GM12891 (cell line): ENCODE results near the gene EIF2B4.
A peak's percentile ranks its signal among the peaks of the same experiment; 100 is the strongest.

ENCODE experiments used
- DNase-seq: peaks from one replicate; pipeline ENCODE4 v3.0.0; 2011; ENCODE audit warnings: low spot score; ENCODE audit not compliant: insufficient read length
- FAIRE-seq: peaks from 2 replicates; lab custom pipeline; 2011; peaks lifted over from hg19 to GRCh38; lab: Jason Lieb, UNC
- PAX5 ChIP-seq: IDR thresholded peaks from 2 replicates; pipeline ENCODE4 v1.6.1; 2011; ENCODE audit warnings: low read length, moderate library complexity, mild to moderate bottlenecking; ENCODE audit not compliant: insufficient read depth, severe bottlenecking
- POLR2A ChIP-seq: IDR thresholded peaks from 2 replicates; pipeline ENCODE4 v1.6.1; 2011; ENCODE audit warnings: low read depth, low read length, control low read depth
- POLR2AphosphoS5 ChIP-seq: IDR thresholded peaks from 2 replicates; pipeline ENCODE4 v1.6.1; 2011; ENCODE audit warnings: low read depth, low read length, control low read depth
- POU2F2 ChIP-seq: IDR thresholded peaks from 2 replicates; pipeline ENCODE4 v1.6.1; 2011; ENCODE audit warnings: low read depth, mild to moderate bottlenecking, control low read depth, low read length, moderate library complexity
- SPI1 ChIP-seq: IDR thresholded peaks from 2 replicates; pipeline ENCODE4 v1.6.1; 2011; ENCODE audit warnings: low read depth, low read length, control low read depth
- TAF1 ChIP-seq: IDR thresholded peaks from 2 replicates; pipeline ENCODE4 v1.6.1; 2011; ENCODE audit warnings: low read depth, low read length, control low read depth

Gene EIF2B4

DNA sequence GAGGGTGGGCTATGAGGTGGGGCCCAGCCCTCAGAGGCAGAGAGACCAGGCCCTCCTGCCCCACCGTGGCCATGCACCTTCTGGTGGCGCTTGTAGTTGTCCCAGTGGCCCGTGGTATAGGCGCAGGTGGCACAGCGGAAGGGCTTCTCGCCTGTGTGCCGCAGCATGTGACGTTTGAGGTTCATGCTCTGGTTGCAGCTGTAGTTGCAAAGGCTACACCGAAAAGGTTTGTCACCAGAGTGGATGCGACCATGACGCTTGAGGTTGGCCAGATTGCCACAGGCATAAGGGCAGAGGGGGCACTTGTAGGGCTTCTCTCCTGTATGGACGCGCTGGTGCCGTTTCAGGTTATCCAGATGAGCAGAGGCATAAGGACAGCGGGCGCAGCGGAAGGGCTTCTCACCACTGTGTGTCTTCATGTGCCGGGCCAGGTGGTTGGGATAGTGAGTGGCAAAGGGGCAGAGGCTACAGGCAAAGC lies 7.5 kb upstream of the EIF2B4 start:
- DNase-seq (no peak), FAIRE-seq (no peak)
- TF ChIP-seq SPI1 (no peak), POLR2AphosphoS5 (peak; percentile 61; the same call in 1 of the 2 replicates), POLR2A (0 out of 2 replicates have a peak, but pooled peaks have one; percentile 5), PAX5 (no peak)

DNA sequence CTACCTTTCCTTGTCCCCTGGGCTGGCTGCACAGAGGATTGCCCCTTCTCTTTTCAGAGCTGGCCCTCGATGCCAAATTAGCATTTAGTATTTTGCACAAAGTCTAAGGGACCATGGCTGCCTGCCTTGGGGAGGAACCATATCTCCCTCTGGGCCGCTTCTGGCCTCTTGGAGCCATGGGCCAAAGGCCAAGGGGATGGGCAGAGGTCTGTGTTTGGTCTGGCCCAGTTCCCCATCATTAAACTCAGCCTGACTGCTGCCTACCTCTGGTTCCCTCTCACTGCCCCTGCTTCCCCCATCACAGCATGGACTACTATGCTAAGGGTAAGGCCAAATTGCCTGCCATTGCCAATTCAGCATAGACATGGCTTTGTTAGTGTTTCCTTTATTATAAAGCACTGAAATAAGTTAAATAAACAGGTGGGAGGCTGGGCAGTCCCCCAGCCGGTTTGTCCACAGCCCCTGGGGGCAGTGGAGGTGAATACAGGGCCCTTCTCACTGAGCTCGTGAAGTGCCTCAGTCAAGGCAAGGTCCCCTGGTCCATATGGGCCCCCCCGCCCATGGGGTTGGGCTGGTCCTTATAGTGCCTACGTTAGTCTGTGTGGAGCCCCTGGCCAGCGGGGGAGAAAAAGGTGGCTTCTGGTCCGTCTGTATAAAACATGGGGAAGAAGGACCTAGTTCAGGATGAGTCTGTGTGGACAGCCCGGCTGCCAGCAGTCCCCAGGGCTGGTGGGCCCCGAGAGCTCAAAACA lies 6.9 kb upstream of the EIF2B4 start:
- FAIRE-seq (no peak), DNase-seq (no peak)
- TF ChIP-seq PAX5 = no peak
- no peak for TF ChIP-seq POLR2A
- TF ChIP-seq POU2F2 = no peak
- no peak for TF ChIP-seq SPI1
- no peak for TF ChIP-seq POLR2AphosphoS5
- no peak for TF ChIP-seq TAF1

DNA sequence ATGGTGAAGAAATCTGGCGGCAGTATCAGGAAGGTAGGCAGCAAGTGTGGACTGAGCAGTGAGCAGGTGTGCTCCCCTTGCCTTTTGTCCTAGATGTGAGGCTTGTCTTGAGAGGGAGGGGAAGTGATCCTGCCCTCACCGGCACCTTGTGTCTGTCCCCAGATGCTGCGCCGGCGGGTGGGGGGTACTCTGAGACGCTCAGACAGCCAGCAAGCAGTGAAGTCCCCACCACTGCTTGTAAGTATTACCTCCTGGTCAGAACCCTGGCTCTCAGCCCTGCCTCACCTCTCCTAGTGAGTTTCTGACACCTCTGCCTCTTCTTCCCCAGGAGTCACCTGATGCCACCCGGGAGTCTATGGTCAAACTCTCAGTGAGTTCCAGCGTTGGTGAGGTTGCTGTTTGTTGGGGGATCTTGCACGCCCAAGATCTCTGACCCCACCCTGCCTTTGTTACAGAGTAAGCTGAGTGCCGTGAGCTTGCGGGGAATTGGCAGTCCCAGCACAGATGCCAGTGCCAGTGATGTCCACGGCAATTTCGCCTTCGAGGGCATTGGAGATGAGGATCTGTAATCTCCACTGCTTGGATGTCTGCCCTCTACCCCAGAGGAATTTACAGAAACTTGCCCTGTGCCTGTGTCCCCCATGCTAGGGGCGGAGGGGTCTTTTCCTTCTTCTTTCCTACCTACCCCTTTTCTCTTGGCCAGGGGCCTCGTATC lies 6.2 kb upstream of the EIF2B4 start:
- FAIRE-seq = no peak
- no peak for DNase-seq
- TF ChIP-seq SPI1 = no peak
- no peak for TF ChIP-seq POLR2AphosphoS5
- TF ChIP-seq POLR2A = peak; percentile 16
- TF ChIP-seq POU2F2 = no peak
- no peak for TF ChIP-seq PAX5

DNA sequence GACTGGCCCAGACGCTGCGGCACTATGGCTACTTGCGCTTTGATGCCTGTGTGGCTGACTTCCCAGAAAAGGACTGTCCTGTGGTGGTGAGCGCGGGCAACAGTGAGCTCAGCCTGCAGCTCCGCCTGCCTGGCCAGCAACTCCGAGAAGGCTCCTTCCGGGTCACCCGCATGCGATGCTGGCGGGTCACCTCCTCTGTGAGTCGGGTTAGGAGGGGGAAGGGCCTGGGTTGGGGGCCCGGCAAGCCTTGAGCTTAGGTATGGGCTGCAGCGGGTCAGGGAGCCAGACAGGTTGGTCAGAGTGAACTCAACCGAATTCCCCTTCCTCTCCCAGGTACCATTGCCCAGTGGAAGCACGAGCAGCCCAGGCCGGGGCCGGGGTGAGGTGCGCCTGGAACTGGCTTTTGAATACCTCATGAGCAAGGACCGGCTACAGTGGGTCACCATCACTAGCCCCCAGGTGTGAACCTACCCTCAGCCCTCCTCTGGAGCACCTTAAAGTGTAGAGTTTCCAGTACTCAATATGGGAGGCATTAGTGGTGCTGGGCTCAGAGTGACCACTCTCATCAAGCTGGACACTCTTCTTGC lies 5.5 kb upstream of the EIF2B4 start:
- no peak for TF ChIP-seq PAX5
- no peak for TF ChIP-seq POU2F2
- no peak; the same call in none of the 2 replicates for TF ChIP-seq POLR2A
- TF ChIP-seq SPI1 = no peak
- FAIRE-seq (no peak), DNase-seq (no peak)

DNA sequence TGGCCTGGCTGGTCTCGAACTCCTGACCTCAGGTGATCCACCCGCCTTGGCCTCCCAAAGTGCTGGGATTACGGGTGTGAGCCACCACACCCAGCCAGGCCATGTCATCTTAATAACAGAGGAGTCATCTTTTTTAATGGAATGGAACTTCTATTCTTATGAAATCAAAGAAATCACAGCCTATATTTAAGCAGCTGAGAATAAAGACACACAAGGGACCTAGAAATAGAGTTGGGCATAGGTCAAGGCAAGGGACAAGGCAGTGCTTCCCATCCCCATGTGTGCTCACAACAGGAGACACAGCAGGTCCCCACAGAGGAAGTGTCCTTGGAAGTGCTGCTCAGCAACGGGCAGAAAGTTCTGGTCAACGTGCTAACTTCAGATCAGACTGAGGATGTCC lies 3.4 kb upstream of the EIF2B4 start:
- DNase-seq (no peak), FAIRE-seq (no peak)
- TF ChIP-seq SPI1 (no peak), POLR2AphosphoS5 (peak; percentile 52; the same call in 1 of the 2 replicates), POU2F2 (no peak), TAF1 (no peak)

DNA sequence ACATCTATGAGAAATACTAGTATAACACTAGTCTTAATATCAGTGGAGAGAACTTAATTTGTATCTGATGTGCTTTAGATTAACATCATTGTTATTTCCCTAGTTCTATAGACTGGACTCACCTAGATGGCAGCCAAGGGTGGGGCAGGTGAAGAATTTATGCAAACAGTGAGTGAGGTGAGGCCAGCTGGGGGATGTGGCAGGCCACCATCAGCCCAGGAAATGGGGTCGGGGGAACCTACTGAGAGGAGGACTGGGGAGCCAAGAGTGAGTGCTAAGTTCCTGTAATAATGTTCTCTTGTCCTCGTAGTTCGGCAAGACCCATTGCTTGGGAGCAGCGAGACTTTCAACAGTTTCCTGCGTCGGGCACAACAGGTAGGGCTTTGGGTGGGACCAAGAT lies 2.8 kb upstream of the EIF2B4 start:
- TF ChIP-seq POLR2A = no peak
- no peak for TF ChIP-seq PAX5
- no peak for TF ChIP-seq SPI1
- TF ChIP-seq TAF1 = no peak
- no peak for TF ChIP-seq POLR2AphosphoS5
- TF ChIP-seq POU2F2 = no peak
- no peak for DNase-seq
- no peak for FAIRE-seq

DNA sequence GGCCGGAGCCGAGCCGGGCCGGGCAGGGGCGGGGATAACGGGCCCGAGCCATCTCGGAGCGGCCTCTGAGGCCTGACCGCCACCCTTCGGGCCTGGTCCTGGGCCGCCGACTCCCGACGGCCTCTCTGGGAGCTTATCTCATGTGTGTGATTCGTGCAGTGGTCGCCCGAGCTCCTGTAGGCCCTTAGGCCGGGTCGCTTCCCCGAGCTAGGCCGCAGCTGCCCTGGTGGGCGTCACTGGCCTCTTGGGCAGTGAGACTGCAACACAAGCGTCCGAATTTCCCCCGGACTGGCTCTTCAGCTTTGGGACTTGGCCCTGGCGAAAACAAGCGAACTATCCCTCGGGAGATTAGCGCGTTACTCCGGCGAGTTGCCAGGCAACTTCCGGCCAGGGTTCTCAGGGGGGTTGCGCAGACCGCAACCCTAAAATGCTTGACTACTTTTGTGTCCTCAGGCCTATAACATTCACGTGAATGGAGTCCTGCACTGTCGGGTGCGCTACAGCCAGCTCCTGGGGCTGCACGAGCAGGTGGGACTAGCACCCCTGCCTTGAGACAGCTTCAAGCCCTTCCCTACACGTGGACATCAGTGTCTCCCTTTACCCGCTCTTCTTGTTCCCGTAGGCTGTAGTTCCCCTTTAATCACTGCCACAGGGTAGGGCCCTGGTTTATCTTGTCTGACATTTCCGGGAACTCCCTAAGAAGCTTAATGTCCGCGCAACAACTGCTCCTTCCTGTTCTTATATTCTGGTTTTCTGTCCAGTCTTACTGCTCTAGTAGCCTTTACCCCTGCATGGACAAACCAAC lies 880 bp upstream of the EIF2B4 start:
- TF ChIP-seq SPI1 (no peak), POU2F2 (peak; percentile 38; the same call in 1 of the 2 replicates), PAX5 (no peak), POLR2AphosphoS5 (peak; percentile 62), TAF1 (peak; percentile 16; the same call in 1 of the 2 replicates), POLR2A (peak; percentile 69)
- DNase-seq (peak; percentile 26), FAIRE-seq (peak; percentile 47)

DNA sequence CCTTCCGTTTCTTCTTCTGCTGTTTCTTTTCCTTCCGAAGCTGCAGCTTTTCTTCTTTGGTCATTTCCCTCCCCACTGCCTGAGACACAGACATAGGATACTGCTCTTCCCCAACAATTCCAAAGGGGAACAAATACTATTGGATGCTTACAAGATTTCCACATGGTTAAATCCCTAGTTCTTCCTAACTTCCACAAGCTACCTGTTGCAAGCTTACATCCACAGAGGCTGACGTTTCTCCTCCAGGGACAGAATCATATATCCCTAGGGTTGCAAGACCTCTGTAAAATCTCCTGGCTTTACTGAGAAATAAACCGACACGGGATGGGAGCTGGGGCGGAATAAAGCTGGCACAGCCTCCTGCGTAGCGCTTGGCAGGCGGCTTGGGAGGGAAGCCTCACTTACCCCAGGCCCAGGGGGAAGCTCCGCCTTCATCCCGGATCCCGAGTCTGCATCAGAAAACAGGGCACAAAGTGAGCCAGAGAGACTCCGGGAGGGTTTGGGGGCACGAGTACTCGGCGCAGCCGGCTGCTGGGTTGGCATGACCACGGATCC lies 590 bp downstream of the EIF2B4 start:
- DNase-seq (no peak), FAIRE-seq (peak; percentile 20)
- no peak for TF ChIP-seq SPI1
- no peak for TF ChIP-seq POU2F2
- TF ChIP-seq POLR2A = no peak
- TF ChIP-seq TAF1 = no peak
- no peak for TF ChIP-seq POLR2AphosphoS5
- TF ChIP-seq PAX5 = no peak

DNA sequence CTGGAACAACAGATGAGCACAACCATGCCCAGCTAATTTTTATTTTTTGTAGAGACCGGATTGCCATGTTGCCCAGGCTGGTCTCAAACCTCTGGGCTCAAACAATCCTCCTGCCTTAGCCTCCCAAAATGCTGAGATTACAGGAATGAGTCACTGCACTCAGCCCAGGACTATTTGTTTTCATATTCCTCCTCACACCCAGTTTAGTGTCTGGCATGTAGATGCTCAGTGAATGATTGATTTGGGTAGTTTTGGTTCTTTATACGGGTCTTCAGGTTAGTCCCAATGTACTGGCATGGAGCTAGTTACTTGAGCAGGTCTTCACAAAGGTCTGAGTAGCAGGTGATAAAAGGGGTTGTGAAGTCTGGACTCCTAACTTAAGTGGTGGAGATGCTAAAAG lies 6.2 kb downstream of the EIF2B4 start:
- TF ChIP-seq TAF1 = no peak
- TF ChIP-seq SPI1 = no peak
- no peak for TF ChIP-seq POU2F2
- no peak for TF ChIP-seq POLR2A
- no peak for TF ChIP-seq POLR2AphosphoS5
- no peak for TF ChIP-seq PAX5
- no peak for DNase-seq
- FAIRE-seq = no peak
